Occipital lobe (tissue), 2 donors: ENCODE results near the gene MAML1. TPM values are rescaled to one million over a fixed set of nuclear protein-coding genes. Genes with fewer than 3 reads are reported as not detected.
A peak's percentile ranks its signal among the peaks of the same experiment; 100 is the strongest.

Source experiments
- DNase-seq: peaks from one replicate; lab custom pipeline; 2025; lab: John Stamatoyannopoulos, UW
- total RNA-seq: library from RNA; depleted of rRNA; stranded (reverse); fragments of >200 nt; gene quantifications from one replicate; pipeline ENCODE4 v1.2.3, GENCODE V29; 2014

The MAML1 gene
- total RNA-seq, 1 donor from 2014 or later, result 9.4 TPM

DNA sequence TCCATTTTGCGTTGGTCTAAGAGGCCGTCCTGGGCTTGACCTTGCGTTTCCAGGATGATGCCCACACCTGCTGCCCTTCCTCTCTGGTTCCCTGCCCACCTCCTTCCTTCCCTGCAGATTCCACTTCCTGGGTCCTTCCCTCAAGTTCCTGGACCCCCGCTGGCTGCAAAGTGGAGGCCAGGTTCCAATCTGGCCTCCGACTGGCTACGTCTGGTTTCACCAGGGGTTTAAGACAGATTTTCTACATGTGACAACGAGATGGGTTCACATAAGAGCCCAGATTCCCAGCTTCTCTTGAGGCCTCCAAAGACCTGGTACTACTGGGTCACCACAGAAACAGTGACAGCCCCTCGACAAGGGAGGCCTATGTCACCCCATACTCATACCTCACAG is 71.9 kb downstream of the MAML1 start:
- no peak for DNase-seq

DNA sequence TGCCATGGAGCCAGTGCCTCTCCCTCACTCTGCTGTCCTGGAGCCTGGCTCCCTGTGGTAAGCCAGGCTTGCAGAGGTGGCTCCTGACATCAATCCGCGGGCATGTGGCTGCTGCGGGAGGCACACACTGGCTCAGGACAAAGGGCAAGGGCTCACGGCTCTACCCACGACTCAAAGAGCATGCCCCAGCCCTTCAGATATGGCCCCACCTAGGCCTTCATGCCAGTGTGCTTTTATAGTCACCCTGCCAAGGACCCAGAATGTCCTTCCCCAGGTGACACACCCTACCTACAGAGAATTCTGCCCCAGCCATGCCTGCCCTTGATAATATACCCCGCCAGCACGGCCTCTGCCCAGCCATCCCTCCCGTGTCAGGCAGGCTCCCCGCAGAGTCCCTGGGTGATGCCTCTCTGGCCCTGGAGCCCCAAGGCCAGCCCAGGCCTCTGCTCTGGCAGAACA is 72.5 kb downstream of the MAML1 start:
- no peak for DNase-seq

DNA sequence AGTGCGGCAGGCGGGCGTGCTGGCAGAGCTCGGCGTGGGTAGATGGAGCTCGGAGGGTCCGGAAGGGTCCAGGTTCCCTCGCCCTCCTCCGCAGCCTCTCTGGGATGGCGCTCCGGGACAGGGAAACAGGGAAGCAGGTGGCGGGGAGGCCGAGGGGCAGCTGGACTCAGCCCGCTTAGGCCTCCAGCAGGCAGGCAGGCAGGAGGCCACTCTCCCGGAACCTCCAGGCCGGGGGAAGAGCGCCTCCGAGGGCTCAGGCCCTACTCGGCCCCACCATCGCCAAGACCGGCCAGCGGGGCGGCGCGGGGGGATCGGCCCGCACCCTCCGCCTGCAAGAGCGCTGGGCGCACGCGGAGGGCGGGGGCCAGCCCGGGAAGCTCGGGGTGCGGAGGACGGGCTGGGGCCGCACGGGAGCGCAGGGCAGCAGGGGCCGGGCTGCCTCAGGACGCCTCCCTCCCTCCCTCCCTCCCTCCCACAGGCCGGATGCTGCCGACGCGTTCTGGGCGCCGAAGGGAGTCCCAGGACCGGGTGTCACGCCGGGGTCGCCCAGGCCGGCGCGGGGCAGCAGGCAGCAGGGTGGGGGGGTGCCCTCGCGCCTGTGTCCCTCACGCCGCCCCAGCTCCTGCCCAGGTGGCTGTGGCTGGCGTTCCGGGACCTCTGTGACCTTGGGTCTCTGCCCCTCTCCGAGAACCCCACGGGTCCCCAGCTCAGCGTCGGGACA is 73.1 kb downstream of the MAML1 start:
- DNase-seq, result no peak

DNA sequence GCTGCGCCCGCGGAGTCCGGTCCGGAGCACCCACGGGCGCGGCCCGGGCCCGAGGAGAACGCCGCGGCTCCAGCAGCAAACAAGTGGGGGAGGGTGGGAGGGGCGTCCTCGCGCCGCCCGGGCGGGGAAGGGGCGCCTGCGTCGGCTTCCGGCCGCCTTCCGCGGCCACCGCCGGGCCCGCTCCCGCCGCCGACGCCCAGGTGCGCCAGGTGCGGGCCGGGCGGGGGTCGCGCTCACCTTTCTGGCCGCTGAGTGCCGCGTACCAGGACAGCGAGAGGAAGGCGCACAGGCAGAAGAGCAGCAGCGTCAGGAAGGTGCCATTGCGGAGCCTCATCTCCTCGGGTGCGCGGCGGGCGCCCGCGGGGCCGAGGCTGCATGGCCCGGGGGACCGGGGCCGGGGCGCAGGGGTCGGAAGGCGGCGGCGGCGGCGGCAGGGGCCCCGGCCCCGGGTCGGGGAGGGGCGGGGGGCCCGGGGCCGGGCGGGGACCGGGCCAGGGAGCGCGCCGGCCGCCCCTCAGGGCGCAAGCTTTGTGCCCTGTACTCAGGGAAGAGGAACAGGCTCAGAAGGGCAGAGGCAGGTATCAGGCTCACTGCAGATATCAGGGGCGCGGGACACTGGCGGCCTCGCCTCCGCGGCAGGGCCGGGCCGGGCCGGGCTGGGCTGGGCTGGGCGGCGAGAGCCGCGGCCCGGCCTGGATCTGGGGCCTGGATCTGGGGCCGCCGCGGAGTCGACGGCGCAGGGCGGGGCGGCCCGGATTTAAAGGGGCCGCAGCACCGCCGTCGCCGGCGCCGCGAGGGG is 73.8 kb downstream of the MAML1 start, which contains the start of gene MGAT4B:
Gene MGAT4B (minus strand): TSS at position 617 of the 799 bp plus-strand sequence. CDS start 283 bp downstream, at position 334.
- DNase-seq, result peak; percentile 37

DNA sequence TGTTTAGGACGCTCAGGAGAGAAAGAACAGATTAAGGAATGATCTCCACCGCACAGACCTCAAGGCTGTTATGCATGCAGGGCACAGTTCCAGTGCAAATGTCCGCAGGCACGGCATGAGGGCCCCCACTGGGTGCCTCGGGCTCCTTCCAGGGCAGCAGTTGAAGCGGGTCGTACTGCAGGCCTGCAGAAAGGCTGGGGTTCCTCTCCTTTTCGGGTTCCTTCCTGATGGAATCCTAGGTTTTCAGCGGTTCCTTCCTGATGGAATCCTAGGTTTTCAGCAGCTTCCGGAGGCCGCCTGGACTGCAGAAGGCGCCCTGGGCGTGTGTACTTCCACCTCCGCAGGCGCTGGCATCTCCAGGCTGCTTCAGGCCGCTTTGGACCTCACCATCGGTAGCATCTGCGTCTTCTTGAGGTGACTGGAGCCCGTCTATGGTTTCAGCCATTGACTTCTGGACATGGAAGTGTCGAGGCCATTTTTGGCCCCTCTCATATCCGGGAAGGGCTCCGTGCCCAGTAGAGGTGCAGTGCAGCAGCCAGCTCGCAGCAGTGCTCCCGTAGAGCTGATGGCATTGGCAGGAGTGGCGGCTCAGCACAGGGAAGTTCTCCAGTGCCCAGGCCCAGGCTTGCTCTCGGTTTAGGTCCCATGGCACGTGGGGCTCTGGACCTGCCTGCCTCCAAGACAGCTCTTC is 79.7 kb downstream of the MAML1 start:
- no peak for DNase-seq

DNA sequence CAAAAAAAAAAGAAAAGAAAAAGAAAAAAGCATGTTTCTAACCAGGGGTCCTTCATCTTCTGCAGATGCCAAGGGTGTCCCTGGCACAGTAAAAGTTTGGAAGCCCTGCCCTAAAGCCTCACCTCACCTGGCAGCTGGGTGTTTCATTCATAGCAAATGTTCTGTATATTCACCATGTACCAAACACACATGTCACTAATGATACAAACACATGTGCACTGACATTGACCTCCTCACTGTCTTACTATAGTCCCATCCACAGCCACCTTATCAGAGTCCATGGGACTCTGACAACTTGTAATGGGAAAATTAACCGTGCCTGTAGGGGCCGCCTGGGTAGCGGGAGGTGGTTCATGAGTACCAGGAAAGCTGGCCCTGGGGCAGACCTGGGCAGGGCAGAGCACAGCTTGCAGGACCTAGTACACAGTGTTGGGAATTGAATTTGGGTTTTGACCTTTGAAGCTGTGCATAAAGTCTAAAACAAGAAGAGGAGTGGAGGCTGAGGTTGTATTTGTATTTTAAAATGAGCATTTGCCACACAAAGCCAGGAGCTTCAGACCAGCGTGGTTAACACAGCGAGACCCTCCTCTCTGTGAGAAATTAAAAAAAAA is 80.5 kb downstream of the MAML1 start:
- no peak for DNase-seq

DNA sequence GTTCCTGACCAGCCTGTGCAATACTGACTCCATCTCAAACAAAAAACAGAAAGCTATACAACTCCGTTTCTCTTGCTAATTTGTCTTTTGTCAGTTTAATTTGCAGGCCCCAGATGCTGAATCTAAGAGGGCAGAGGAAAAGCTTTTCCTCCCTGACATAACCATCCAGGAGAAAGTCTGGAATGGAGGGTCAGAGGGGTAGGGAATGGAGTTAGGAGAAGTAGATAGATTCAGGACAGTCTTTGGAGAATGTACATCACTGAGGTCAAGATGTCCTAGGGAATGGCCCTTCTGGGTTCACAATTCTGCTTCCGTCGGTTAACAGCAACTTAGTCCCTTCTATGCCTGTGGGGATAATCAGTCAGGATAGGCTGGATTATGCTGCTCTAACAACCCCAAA is 81.5 kb downstream of the MAML1 start:
- no peak for DNase-seq

DNA sequence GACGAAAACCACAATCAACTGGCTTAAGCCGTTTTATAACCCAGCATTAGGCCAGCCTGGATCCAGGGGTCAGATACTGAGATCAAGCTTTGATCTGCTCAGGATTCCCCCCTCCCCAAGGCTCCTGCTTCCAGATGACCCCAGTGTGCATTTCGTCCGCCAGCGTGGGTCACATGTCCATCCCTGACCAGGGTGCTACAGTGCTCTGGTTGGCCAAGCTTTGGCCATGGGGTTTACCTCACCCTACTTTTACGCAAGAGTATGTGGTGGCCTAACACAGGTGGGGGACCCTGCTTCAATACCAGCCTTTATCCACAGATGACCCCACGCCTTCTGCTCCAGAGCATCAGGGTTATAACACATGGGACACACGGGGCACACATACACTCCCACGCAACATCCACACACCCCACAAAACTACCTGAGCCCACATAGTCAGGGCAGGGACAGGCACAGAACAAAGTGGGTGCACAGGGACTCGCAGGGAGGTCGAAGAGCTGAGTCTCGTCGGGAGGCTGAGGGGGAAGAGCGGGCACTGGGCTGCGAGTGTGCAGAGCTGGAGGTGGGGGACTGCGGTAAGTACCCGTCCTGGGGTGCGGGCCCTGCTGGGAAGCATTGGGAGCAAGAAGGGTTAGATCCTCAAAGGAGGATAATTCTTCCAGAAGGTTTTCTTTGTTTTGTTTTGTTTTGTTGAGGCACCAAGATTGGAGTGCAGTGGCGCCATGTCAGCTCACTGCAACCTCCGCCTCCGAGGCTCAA is 83.0 kb downstream of the MAML1 start:
- no peak for DNase-seq

DNA sequence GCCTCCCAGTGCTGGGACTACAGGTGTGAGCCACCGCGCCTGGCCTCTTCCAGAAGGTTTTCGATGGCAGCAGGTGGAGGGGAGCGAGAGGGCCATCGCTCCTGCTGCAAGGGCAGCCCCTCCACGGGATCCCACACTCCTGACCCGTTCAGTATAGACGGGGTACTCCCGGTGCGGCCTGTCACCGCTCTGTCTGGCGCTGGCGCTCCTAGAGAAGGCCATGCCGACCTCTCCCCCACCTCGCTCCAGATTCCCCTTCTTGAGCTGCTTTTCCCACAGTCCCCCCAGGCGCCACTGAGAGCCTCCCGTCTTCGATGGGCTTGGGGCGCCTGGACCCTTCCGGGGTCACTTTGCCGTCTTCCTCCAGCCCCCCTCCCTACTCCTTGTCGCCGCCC is 83.8 kb downstream of the MAML1 start:
- DNase-seq, result no peak

DNA sequence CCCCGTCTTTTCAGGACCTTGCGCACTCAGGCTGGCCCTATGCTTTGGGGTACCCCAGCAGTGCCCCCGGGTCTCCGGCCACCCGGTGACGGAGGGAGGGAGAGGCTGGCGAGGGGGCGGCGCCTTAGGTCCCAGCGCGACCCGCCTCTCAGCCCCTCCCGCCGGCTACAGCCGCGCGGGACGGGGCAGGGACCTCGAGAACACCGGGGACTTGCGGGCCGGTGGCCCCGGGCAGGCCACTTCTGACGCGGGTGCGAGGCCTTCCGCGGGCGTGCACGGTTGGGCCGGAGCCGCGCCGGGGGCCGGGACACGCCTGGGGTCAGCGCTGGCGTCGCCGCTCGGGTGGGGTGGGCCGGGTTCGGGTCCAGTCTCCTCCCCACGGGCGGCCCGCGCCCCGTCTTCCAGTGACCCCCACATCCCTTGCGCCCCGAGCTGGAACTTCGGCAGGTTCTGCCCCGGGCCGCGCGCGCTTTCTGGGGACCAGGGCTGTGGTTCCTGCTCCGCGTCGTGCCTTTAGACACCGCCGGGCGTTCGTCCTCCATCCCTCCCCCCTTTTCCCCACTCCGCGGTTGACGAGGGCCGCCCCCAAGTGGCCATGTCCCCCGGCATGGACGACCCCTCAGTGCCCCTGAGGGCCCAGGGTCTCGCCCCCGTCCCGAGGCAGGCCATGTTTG is 84.3 kb downstream of the MAML1 start:
- no peak for DNase-seq

DNA sequence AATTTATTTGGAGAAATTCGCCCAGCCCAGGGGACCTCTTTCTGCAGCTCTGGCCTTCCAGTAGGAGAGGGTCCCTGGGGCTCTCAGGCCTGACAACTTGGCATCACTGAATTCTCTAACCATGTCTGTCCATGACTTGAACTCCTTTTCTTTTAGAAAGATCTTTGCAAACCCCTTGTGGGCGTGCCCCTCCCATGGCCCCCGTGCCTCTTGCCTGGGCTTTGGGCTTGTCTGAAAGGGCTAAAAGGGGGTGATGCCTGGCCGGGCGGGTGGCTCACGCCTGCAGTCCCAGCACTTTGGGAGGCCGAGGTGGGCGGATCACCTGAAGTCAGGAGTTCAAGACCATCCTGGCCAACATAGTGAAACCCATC is 84.8 kb downstream of the MAML1 start:
- DNase-seq, result no peak

DNA sequence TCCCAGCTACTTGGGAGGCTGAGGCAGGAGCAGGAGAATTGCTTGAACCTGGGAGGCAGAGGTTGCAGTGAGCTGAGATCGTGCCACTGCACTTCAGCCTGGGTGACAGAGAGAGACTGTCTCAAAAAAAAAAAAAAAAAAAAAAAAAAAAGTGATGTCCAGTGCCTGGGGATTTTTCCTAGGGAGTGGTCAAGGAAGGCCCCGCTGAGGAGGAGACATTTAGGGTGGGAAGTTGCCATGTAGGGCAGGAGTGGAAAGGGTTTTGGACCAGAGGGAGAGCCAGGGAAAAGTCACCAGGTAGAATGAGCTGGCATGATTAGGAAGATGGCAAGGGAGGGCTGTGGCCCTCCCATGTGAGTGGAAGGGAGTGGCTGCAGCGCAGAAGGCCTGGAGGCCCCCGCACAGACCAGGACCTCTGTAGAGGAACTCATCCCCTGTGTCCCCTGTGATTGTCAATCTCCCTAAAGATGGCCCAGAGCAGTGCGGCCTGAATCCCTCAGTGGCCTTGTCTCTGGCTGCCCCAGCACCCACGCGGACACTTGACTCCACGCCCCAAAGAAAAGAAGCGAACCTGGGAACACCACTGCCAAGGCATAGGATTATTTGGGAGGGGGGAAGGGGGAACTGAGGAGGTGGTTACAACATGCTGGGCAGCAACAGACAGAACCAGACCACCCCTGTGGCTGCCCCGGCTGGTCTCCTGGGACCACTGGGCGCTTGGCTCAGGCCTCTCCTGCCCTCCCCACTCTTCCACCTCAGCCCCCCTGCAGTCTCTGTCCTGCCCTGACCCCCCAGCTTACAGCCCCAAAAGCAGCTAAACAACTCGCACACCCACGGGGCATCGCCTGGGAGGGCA is 85.5 kb downstream of the MAML1 start:
- DNase-seq, result no peak

DNA sequence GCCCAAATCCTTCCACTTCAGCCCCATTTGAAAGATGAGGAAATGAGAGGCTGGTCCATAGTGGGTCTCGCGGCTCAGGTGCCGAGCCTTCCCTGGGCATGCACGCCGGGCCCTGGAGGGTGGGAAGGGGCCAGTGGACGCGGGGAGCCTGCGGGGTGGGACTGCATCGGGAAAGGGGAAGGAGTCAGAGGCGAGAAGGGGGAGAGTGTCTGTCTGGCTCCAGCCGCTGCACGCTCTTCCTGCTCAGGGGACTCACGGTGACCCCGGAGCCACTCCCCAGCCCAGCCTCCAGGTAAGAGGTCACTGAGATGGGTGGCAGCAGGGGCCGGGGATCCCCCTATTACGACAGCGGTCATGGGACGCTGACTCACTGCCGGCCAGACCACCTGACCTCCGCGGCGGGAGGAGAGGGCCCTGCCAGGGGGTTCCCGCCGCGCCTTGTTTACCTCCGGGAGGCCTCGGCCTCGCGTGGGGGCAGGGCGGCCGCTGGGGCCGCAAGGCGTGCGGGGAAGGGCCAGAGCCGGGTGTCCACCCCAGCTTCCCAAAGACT is 86.2 kb downstream of the MAML1 start:
- peak; percentile 88 for DNase-seq

DNA sequence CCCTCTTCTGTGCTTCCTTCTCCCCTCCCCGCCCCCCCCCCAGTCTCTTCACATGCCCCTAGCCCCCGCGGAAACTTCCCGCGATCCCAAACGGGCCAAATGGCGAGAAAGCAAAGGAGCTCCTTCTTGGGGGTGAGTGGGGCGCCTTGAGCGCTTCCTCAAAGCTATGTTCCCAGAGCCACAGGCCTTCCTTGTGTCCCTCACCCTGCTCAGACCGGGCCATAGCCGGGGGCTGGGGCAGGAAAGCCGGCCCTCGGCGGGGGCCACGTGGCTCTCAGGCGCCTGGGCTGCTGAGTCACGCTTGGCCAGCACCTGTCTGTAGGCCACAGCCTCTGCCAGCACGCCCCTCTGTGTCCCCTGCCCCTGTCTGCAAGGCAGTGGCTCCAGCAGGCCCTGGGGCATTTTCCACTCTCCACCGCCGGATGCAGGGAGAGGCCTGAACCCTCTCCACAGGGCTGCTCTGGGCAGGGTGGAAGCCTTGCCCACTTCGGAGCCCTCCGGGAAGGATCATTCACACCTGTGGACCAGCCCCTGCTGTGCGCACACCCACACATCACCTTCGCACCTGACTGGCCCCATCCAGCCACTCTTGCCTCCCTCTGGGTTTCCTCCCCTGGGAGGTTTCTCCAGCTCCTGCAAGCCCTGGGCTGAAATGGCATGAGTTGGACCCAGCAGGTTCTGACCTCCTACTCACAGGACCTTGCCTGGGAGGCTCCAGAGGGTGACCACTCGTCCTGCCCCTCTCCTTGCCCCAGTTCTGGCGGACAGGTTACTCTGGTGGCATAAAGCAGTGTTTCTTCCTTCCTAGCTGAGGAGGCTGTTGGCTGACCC is 86.9 kb downstream of the MAML1 start:
- DNase-seq, result peak; percentile 53

DNA sequence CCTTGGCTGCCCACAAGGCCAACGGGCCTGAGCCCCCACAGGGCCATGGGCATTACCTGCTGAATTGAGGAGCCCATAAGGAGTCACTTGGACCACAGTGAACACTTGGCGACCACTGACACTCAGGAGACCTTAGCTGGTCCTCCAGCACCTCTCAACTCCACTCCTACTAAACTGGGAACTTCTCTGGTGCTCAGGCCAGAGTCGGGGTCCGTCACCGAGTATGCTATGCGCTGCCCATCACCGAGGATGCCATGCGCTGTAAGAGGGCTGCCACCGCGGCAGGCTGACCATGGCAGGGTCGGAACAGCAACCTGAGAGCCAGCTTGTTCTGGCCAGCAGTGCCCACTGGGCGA is 87.5 kb downstream of the MAML1 start:
- no peak for DNase-seq

DNA sequence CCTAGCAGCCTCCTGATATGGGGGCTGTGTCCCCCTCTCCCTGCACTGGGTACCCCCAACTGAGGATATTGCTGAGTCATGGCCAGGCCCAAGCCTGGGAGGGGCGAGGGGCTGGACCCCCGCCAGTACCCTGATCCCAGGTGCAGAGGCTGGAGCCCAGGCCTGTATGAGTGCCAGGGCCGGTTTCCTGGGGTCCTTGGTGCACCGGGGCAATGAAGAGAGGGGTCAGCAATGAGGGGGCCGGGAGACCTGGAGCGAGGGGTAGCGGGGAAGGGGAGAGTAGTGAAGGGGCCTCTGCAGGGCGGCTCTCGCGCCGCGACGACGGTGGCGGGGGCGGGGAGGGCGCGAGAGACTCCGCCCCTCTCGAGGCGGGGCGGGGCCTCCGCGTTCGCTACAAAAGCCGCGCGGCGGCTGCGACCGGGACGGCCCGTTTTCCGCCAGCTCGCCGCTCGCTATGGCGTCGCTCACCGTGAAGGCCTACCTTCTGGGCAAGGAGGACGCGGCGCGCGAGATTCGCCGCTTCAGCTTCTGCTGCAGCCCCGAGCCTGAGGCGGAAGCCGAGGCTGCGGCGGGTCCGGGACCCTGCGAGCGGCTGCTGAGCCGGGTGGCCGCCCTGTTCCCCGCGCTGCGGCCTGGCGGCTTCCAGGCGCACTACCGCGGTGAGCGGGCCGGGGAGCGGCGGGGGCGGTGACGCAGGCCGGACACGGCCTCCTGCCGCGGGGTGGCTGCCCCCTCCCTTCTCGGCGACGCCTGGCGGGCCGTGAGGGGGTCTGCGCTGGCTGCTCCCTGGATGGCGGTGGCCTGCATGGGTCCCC is 88.1 kb downstream of the MAML1 start, which contains the start of gene SQSTM1:
Gene SQSTM1 (plus strand): TSS at position 423 of the 815 bp plus-strand sequence. CDS start 32 bp downstream, at position 455.
- peak; percentile 79 for DNase-seq

DNA sequence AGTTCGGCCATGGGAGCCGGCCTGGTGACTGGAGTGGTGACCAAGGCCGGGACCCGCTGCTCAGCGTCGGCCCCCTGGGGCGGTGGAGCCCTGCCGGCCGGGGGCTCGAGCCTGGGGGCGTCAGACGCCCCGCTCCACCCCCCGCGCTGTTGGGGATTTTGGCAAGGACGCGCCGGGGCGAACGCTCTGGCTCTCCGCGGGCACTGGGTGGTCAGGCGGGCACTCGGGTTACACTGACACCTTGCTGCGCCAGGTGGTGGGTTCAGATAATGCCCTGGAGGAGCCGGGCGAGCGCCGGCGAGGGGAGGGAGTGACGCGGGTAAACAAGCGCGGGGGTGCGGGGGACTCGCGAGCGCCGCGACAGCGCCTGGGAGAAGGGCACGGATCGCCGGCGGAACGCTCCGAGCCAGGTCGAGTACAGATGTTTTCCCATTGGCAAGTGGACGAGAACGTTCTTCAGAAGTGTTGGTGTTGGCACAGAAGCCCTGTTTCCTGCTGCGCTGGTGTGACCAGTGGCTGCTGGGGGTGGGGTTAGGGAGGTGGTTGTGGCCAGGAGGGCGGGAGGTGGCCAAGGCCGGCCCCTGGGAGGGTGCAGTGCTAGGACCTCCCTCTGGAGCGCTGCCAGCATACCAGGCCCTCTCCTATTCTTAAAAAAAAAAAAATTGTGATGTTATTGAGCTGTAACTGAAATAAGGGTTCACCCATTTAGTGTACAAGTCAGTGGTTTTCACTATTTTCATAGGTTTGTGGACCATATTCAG is 88.9 kb downstream of the MAML1 start:
- peak; percentile 86 for DNase-seq
